ENCODE measurements around the gene CDK17. TPM values are rescaled to one million over a fixed set of nuclear protein-coding genes. Genes with fewer than 3 reads are reported as not detected.

The CDK17 gene
- total RNA-seq, 1 donor from 2014 or later: 34.7 TPM

DNA sequence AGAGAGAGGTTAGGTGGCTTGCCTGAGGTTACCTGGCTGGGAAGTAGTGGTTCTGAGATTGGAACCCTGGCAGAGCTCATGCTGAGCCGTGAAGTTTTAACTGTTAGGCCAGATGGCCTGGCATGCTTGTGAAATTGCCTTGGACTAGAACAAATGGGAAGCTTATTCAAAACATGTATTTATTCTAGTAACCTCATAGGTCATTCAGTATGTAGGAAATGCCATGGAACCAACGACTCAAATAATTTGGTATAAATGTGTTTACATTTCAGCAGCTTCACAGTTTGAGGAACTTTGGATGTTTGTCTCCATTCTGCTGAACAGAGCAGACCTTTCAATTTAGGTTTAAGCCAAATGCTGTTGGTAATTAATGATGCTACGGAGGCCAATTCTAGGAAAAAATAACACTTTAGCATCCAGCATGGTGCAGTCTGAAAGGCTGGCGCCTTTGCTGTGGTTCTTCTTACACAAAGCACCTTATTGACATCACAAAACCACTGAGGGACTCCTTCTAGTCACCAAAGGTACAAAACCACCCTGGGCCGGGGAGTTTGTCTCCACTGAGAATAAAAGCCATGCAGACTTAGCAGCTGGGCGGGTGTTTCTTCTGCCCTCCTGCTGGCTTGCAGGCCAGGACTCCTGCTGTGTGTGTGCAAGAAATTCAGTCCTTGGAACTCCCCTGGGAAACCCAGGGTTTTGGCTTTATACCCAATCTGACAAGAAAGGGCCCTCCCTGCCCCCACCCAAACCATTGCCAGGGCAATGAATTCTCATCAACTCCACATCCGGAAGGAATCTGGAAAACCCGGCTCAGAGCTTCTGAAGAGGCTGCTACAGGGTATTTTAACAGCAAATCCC, 141.9 kb downstream of the CDK17 start:
- H3K27me3 Mint-ChIP-seq (ENCODE audit: low read depth): no peaks in the 10 kb centered on the region
- no peak overlapping the region for H3K27ac Mint-ChIP-seq
- peaks cover 14% of the 10 kb centered on the region for H3K4me1 Mint-ChIP-seq (ENCODE audit: low read depth)
- no peak overlapping the region for H3K4me3 Mint-ChIP-seq (ENCODE audit: low read depth)
- no peak for DNase-seq (ENCODE audit: low spot score)
- H3K9me3 Mint-ChIP-seq: no peaks in the 10 kb centered on the region
- intact Hi-C loops (cut with micrococcal nuclease): no loop called here
- peaks cover 39% of the 10 kb centered on the region for H3K36me3 Mint-ChIP-seq (ENCODE audit: low read depth)

DNA sequence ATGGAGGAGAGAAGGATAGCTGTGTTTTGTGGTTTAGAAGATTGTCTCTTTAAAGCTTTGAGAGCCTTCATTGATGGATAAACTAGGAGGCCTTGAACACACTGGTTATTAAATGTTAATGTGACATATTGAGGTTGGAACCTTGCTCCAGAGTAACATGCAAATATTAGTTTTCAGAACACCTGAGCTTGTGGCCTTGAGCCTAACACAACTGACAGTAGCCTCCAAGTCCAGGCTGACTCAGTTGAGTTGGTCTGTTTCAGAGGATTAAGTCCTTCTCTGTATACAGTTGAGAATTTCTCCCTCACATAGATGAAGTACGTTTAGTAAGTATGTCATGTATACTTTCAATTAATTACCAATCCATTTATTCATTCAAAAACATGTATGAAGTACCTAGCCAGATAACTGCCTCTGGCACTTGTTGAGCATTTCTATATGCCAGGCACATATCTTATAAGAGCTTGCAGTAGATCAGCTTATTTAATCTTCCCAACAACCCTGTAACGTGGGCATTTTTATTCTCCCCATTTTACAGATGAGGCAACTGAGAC, 142.6 kb downstream of the CDK17 start:
- Mint-ChIP-seq H3K9me3 (no peaks in the 10 kb centered on the region), H3K27me3 (ENCODE audit: low read depth) (no peaks in the 10 kb centered on the region), H3K4me1 (ENCODE audit: low read depth) (peaks cover 14% of the 10 kb centered on the region), H3K36me3 (ENCODE audit: low read depth) (peaks cover 38% of the 10 kb centered on the region), H3K27ac (no peak overlapping the region), H3K4me3 (ENCODE audit: low read depth) (no peak overlapping the region)
- DNase-seq (ENCODE audit: low spot score): no peak
- intact Hi-C loops (cut with micrococcal nuclease): no loop called here

DNA sequence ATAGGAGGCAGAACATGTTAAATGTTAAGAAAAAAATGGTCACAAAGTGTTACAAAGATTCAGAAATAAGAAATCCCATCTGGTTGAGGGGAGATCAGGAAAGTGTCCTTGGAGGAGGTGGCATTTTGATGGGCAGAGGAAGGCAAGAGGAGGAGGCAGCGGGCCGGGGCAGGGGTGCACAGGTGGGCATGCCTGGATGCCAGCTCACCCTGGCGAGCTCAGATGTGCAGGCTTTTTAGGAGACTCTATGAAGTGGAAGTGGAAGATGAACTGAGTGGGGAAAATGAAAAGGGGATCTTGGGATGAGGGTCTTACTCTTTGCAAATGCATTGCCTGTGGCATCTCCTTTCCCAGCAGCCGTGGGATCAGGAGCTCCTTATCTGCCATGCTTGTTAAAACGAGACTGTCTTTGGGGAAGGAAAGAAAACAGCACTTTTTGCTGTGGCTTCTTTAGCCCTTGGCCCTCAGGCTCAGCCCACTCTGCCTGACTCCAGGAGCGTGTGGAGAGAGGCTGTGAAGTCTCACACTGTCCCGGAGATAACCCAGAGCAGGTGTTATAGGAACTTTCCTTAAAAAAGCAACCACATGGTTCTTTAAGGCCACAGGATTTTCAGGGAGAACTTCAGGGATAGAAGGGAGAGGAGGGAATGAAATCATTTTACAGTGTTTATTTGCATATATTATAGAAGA, 143.4 kb downstream of the CDK17 start:
- intact Hi-C loops (cut with micrococcal nuclease): no loop called here
- Mint-ChIP-seq H3K4me3 (ENCODE audit: low read depth) (no peak overlapping the region), H3K4me1 (ENCODE audit: low read depth) (peaks cover 14% of the 10 kb centered on the region), H3K36me3 (ENCODE audit: low read depth) (peaks cover 39% of the 10 kb centered on the region), H3K27ac (no peak overlapping the region), H3K27me3 (ENCODE audit: low read depth) (no peaks in the 10 kb centered on the region), H3K9me3 (no peaks in the 10 kb centered on the region)
- DNase-seq (ENCODE audit: low spot score): no peak

DNA sequence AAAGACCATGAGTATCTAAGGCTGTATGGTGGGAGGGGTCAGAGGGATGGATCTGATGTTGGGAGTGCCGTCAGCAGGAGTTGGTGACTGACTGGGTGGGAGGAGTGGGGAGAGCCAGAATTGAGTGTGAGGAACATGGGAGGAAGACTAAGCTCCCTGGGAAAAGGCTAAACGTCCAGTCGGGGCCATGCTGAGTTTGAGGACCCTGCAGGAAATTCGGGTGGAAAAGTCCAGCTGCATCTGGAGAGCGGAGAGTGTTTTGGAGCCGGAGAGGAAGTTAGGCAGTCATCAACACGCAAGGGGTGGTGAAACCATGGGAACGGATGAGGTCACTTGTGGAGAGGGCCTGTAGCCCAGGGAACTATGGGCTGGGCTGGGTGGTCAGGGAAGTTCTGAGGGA, 145.2 kb downstream of the CDK17 start:
- H3K4me3 Mint-ChIP-seq (ENCODE audit: low read depth): no peak overlapping the region
- no peaks in the 10 kb centered on the region for H3K27me3 Mint-ChIP-seq (ENCODE audit: low read depth)
- no peaks in the 10 kb centered on the region for H3K9me3 Mint-ChIP-seq
- intact Hi-C loops (cut with micrococcal nuclease): no loop called here
- peaks cover 37% of the 10 kb centered on the region for H3K36me3 Mint-ChIP-seq (ENCODE audit: low read depth)
- peaks cover 15% of the 10 kb centered on the region for H3K4me1 Mint-ChIP-seq (ENCODE audit: low read depth)
- H3K27ac Mint-ChIP-seq: no peak overlapping the region
- no peak for DNase-seq (ENCODE audit: low spot score)

DNA sequence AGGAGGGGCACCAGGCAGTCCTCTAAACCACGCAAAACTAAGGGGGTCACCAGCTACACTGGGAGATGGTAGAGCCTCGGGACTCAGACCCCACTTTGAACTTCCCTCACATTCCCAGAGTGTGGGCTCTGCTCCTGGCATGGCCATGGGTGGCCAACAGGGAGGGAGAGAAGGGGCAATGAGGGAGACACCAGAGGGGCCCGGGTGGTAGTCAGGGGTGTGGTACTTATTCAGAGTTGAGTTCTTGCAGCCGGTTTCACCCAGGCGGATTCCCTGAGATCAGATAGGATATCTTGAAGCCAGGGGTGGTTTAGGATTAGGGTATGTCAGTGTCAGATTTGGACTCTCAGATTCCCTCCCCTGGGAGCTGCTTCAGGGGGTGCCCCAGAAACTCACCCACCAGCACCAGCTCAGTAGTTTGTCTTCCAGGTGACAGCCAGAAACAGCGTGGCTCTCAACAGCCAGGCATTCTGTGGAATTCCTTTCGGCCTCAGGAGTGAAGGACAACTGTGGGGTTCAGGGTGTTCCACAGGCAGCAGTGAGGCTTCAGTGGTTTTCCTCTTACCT, 150.0 kb downstream of the CDK17 start:
- H3K36me3 Mint-ChIP-seq (ENCODE audit: low read depth): peaks cover 66% of the 10 kb centered on the region
- H3K27me3 Mint-ChIP-seq (ENCODE audit: low read depth): no peaks in the 10 kb centered on the region
- peaks cover 20% of the 10 kb centered on the region for H3K4me1 Mint-ChIP-seq (ENCODE audit: low read depth)
- no peak overlapping the region for H3K4me3 Mint-ChIP-seq (ENCODE audit: low read depth)
- DNase-seq (ENCODE audit: low spot score): no peak
- intact Hi-C loops (cut with micrococcal nuclease): no loop called here
- H3K27ac Mint-ChIP-seq: no peak overlapping the region
- no peaks in the 10 kb centered on the region for H3K9me3 Mint-ChIP-seq

DNA sequence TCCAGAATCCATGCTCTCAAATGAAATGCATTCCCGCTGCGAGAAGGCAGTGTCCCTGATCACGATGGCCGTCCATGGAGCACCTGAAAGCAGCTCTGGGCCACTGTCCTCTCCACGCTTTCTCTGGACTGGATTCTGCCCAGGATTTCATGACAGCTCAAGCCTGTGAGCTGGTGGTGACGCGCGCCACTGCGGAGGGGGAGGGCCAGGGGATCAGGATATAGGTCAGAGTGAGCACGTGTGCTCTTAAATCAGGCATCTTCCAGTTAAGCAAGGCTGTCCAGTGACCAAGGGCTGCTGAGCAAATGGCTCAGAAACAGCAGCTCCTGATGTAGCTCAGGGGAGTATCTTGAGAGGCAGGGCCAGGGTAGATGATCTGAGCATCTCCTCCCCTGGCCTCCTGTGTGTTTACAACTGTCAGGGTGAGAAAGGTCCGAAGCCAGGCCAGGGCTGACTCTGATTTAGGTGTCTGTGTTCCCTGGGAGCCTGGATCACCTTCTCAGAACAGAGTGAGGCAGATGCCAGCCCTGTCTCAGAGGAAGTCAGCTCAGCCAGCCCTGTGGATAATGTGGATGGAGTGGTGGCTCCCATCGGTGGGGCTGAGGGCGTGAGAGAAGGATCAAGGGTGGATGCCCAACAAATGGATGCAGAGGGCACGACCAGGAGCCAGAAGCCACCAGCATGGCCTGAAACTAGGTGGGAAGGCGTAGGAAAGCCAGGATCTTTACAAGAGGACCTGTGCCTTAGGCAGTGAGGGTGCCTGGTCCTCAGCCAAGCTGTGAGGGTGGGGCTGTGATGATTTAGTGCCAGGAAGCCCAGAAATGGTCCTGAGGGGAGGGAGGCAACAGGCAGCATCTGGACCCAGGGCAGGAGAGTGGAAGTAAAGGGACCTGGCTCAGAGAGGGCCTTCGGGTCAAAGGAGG, 150.8 kb downstream of the CDK17 start:
- Mint-ChIP-seq H3K36me3 (ENCODE audit: low read depth) (peaks cover 66% of the 10 kb centered on the region), H3K9me3 (no peaks in the 10 kb centered on the region), H3K4me3 (ENCODE audit: low read depth) (no peak overlapping the region), H3K27me3 (ENCODE audit: low read depth) (no peaks in the 10 kb centered on the region), H3K27ac (no peak overlapping the region), H3K4me1 (ENCODE audit: low read depth) (peaks cover 20% of the 10 kb centered on the region)
- no peak for DNase-seq (ENCODE audit: low spot score)
- intact Hi-C loops (cut with micrococcal nuclease): no loop called here

DNA sequence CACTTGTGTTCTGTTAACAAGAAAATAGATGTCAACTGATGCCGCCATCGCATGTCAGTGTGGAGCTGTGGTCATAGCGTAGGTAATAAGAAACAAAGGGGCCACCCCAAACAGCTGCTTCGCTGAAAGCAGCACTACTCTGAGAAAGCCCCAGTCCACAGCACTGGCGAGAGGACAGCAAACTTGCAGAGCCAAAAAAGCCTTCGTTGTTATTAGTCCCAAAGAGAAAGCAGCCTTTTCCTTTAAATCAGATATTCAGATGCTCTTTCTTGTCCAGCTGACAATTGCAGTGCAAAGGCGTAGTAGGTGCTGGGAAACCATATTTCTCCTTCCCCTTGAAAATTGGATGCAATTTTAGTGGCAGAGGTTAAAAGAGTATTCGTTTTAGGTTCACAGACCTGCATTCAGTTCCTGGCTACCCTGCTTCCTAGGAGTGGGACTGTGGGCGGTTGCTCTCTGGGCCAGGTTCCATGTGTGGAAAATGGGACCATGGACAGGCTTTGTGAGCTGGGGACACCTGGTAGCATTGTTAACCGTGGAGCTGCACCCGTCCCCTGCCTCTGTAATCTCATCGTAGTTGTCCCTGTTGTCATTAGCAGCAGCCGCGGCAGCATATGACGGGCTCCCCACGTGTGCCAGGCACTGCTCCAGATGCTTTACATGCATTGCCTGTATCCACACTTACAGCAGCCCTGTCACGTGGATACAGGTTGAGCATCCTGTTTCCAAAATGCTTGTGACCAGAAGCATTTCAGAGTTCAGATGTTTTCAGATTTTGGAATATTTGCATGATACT, 151.9 kb downstream of the CDK17 start:
- Mint-ChIP-seq H3K27ac (no peak overlapping the region), H3K27me3 (ENCODE audit: low read depth) (no peaks in the 10 kb centered on the region), H3K4me3 (ENCODE audit: low read depth) (no peak overlapping the region), H3K36me3 (ENCODE audit: low read depth) (peaks cover 62% of the 10 kb centered on the region), H3K9me3 (no peaks in the 10 kb centered on the region), H3K4me1 (ENCODE audit: low read depth) (peaks cover 20% of the 10 kb centered on the region)
- DNase-seq (ENCODE audit: low spot score): no peak
- intact Hi-C loops (cut with micrococcal nuclease): no loop called here

DNA sequence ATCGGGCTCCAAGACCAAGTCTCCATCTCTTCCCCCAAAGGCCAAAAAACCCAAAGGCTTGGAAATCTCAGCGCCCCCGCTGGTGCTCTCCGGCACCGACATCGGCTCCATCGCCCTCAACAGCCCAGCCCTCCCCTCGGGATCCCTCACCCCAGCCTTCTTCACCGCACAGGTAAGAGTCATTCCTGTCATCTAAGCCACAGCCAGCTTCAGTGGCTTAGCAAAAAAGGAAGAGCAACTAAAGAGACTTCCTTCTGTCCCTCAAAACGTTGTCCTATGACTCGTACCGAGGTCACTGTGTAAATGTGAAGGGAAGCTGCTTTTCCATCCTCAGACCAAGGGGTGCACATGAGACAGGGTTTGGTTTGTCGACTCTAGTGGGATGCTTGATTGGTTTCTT, 152.7 kb downstream of the CDK17 start:
- Mint-ChIP-seq H3K27ac (peak overlapping the region; percentile 44), H3K36me3 (ENCODE audit: low read depth) (peaks cover 66% of the 10 kb centered on the region), H3K4me1 (ENCODE audit: low read depth) (peaks cover 28% of the 10 kb centered on the region), H3K4me3 (ENCODE audit: low read depth) (no peak overlapping the region), H3K9me3 (no peaks in the 10 kb centered on the region), H3K27me3 (ENCODE audit: low read depth) (no peaks in the 10 kb centered on the region)
- no peak for DNase-seq (ENCODE audit: low spot score)
- intact Hi-C loops (cut with micrococcal nuclease): no loop called here

DNA sequence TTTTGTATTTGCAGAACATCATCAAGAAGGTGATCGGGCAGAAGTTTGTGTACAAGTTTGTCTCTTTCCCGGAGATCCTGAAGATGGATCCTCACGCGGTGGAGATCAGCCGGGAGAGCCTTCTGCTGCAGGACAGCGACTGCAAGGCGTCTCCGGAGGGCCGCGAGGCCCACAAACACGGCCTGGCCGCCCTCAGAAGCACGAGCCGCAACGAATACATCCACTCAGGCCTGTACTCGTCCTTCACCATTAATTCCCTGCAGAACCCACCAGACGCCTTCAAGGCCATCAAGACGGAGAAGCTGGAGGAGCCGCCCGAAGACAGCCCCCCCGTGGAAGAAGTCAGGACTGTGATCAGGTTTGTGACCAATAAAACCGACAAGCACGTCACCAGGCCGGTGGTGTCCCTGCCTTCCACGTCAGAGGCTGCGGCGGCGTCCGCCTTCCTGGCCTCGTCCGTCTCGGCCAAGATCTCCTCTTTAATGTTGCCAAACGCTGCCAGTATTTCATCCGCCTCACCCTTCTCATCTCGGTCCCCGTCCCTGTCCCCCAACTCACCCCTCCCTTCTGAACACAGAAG, 153.2 kb downstream of the CDK17 start:
- Mint-ChIP-seq H3K9me3 (no peaks in the 10 kb centered on the region), H3K27me3 (ENCODE audit: low read depth) (no peaks in the 10 kb centered on the region), H3K4me1 (ENCODE audit: low read depth) (peaks cover 32% of the 10 kb centered on the region), H3K4me3 (ENCODE audit: low read depth) (no peak overlapping the region), H3K27ac (peak overlapping the region; percentile 44), H3K36me3 (ENCODE audit: low read depth) (peaks cover 62% of the 10 kb centered on the region)
- DNase-seq (ENCODE audit: low spot score): no peak
- intact Hi-C loops (cut with micrococcal nuclease): no loop called here

DNA sequence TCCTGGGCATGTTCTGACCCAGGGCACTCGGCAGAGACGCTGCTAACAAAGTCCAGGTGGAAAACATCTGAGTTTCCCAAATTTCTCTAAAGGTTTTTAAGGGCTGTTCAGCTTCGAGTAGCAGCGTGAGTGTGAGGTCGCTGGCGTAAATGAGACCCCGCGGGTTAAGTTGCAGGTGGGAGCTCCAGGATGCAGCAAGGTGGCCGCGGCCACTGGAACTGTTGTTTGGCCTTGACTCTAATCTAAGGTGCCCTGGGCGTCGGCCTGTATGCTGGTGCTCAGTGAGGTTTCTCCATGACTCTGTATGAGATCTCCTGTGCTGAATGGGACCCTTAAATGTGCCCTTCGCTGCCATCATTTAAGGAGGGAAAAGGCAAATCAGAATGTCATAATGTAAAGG, 155.4 kb downstream of the CDK17 start:
- DNase-seq (ENCODE audit: low spot score): no peak
- H3K27ac Mint-ChIP-seq: no peak overlapping the region
- no peak overlapping the region for H3K4me3 Mint-ChIP-seq (ENCODE audit: low read depth)
- intact Hi-C loops (cut with micrococcal nuclease): no loop called here
- no peaks in the 10 kb centered on the region for H3K27me3 Mint-ChIP-seq (ENCODE audit: low read depth)
- peaks cover 34% of the 10 kb centered on the region for H3K4me1 Mint-ChIP-seq (ENCODE audit: low read depth)
- H3K9me3 Mint-ChIP-seq: no peaks in the 10 kb centered on the region
- H3K36me3 Mint-ChIP-seq (ENCODE audit: low read depth): peaks cover 54% of the 10 kb centered on the region

DNA sequence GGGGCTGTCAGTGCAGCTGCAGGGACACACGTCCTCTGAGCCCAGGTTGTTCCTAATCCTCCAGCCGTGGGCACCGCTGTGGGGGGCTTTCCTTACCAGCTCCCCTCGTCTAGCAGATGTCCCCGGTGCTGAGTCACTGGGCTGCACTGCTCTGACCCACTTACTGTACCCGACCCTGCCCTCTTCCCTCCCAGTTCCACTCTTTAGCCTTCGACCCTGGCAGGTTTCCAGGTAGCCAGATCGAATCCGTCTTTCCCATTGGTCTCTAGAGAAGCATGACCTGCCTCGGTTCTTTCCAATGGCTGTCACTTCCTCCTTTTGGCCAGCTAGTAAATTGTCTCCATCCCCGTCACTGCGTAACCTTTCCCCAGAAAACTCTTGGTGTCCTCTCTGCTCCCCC, 157.6 kb downstream of the CDK17 start:
- Mint-ChIP-seq H3K9me3 (no peaks in the 10 kb centered on the region), H3K36me3 (ENCODE audit: low read depth) (peaks cover 45% of the 10 kb centered on the region), H3K4me1 (ENCODE audit: low read depth) (peaks cover 38% of the 10 kb centered on the region), H3K27me3 (ENCODE audit: low read depth) (no peaks in the 10 kb centered on the region), H3K27ac (peak overlapping the region; percentile 2), H3K4me3 (ENCODE audit: low read depth) (no peak overlapping the region)
- no peak for DNase-seq (ENCODE audit: low spot score)
- intact Hi-C loops (cut with micrococcal nuclease): no loop called here
